GM12878 (cell line): ENCODE measurements around the gene SERPINB6. TPM values are rescaled to one million over a fixed set of nuclear protein-coding genes. Genes with fewer than 3 reads are reported as not detected.
A peak's percentile ranks its signal among the peaks of the same experiment; 100 is the strongest.

Experiments used
- ATAC-seq: fragments of 200-7000 bp; cut with Tn5 transposase; 3 replicates; pipeline ENCODE4 v1.9.1; 2020; ENCODE audit warnings: mild to moderate bottlenecking, moderate library complexity
- BruUV-seq: library from RNA; stranded (reverse); fragments of 400-500 nt; replicated peaks from 2 replicates; lab custom pipeline; 2021; lab: Mats Ljungman, UMichigan
- CTCF ChIA-PET: fragments of 300-600 bp; sonication (Branson Sonifier 250); formaldehyde crosslinking; extraction: SDS; loops from one replicate; lab custom pipeline; 2021; ENCODE audit warnings: inconsistent platforms; lab: Yijun Ruan, JAX
- POLR2A ChIA-PET: fragments of 350-600 bp; formaldehyde crosslinking; extraction: SDS; loops from one replicate; lab custom pipeline; 2021; ENCODE audit warnings: inconsistent platforms; lab: Charles Lee
- RAD21 ChIA-PET: fragments of 300-600 bp; sonication (Branson Sonifier 250); formaldehyde crosslinking; loops from one replicate; lab custom pipeline; 2023; ENCODE audit warnings: antibody characterized with exemption; ENCODE audit not compliant: unreplicated experiment; lab: Charles Lee
- SMC1A ChIA-PET: fragments of 300-600 bp; sonication (Branson Sonifier 250); formaldehyde crosslinking; loops from one replicate; lab custom pipeline; 2023; ENCODE audit not compliant: unreplicated experiment, uncharacterized antibody; lab: Charles Lee
- DNase-seq: peaks from one replicate; pipeline ENCODE4 v3.0.0-alpha.2; 2011; ENCODE audit warnings: low read depth, low spot score
- FAIRE-seq: peaks from 3 replicates; lab custom pipeline; 2011; peaks lifted over from hg19 to GRCh38; lab: Jason Lieb, UNC
- H2AFZ ChIP-seq: 2 replicates; pipeline ENCODE4 v1.6.0; 2011; ENCODE audit warnings: low read depth, low read length, control low read depth; ENCODE audit not compliant: control insufficient read depth
- H3K27ac ChIP-seq: 2 replicates; pipeline ENCODE4 v1.5.1; 2011; ENCODE audit warnings: control low read depth; ENCODE audit not compliant: control insufficient read depth, insufficient read depth
- H3K27me3 ChIP-seq, 2 experiments: replicated peaks in 1 of 2; 2 replicates each; pipeline versions ENCODE4 v1.6.0 to v1.6.1; 2011; ENCODE audit warnings: low read length in 1 of 2; ENCODE audit not compliant: control insufficient read depth in 2 of 2, insufficient read depth in 2 of 2
- H3K36me3 ChIP-seq, 2 experiments: 2 replicates each; pipeline ENCODE4 v1.5.1; 2011; ENCODE audit warnings: low read length in 1 of 2; ENCODE audit not compliant: control insufficient read depth in 2 of 2, insufficient read depth in 2 of 2
- H3K4me1 ChIP-seq: 2 replicates; pipeline ENCODE4 v1.6.1; 2011; ENCODE audit warnings: mild to moderate bottlenecking, low read length, moderate library complexity, mixed read lengths; ENCODE audit not compliant: control insufficient read depth, insufficient read depth
- H3K4me2 ChIP-seq: 2 replicates; pipeline ENCODE4 v1.6.0; 2011; ENCODE audit warnings: control low read depth; ENCODE audit not compliant: control insufficient read depth, insufficient read depth
- H3K4me3 ChIP-seq: fragments of 200-600 bp; sonication (generic); 2 replicates; pipeline ENCODE4 v1.5.1; 2016
- H3K79me2 ChIP-seq: 2 replicates; pipeline ENCODE4 v1.6.0; 2011; ENCODE audit warnings: low read length; ENCODE audit not compliant: control insufficient read depth, insufficient read depth
- H3K9ac ChIP-seq: 2 replicates; pipeline ENCODE4 v1.8.0; 2011; ENCODE audit warnings: low read length, control low read depth, mixed read lengths; ENCODE audit not compliant: control insufficient read depth, insufficient read depth
- H3K9me3 ChIP-seq: replicated peaks from 3 replicates; pipeline ENCODE4 v1.5.1; 2011; ENCODE audit warnings: mild to moderate bottlenecking, low read length; ENCODE audit not compliant: control insufficient read depth, insufficient read depth
- H4K20me1 ChIP-seq: 2 replicates; pipeline ENCODE4 v1.6.0; 2011; ENCODE audit not compliant: control insufficient read depth, insufficient read depth
- CHD1 ChIP-seq: IDR thresholded peaks from 2 replicates; pipeline ENCODE4 v1.6.1; 2012; ENCODE audit warnings: low read depth, low read length, improper control_type of control experiment
- IKZF1 ChIP-seq: fragments of 450-650 bp; conservative IDR thresholded peaks from 2 replicates; pipeline ENCODE4 v1.6.1; 2017; ENCODE audit warnings: antibody characterized with exemption, mild to moderate bottlenecking
- MEF2B ChIP-seq: fragments of 450-650 bp; IDR thresholded peaks from 2 replicates; pipeline ENCODE4 v1.6.1; 2018; ENCODE audit warnings: mild to moderate bottlenecking, moderate library complexity; ENCODE audit not compliant: partially characterized antibody, poor library complexity, severe bottlenecking
- WGBS: methylation state at CpG from one replicate; pipeline ENCODE4 v1.1.6; 2016; ENCODE audit warnings: low lambda C conversion rate; ENCODE audit not compliant: insufficient replicate concordance, insufficient coverage; ENCODE audit errors: missing lambda C conversion rate; 5-methylcytosine and 5-hydroxymethylcytosine counted together
- in situ Hi-C: fragments of 300-500 bp; cut with MboI; formaldehyde crosslinking; loops from 9 replicates; pipeline ENCODE4 v1.14.3; 2018; ENCODE audit warnings: mixed read lengths
- intact Hi-C: fragments of 100-400 bp; cut with micrococcal nuclease; formaldehyde crosslinking; loops from one replicate; pipeline ENCODE4 v1.14.2; 2022; ENCODE audit not compliant: unreplicated experiment
- polyA plus RNA-seq, 11 experiments: library from polyadenylated mRNA; depleted of rRNA in 4 of 11; unstranded in 6 of 11; stranded (reverse) in 5 of 11; fragments of >200 nt; fragmentation: Nextera tagmentation in 4 of 11; fragmentation: Illumina TruSeq in 1 of 11; extraction: Ambion mirVana in 4 of 11; extraction: Trizol in 1 of 11; gene quantifications; 1 replicate in 1 of 11; 2 replicates in 10 of 11; pipeline versions ENCODE4 v1.2.1 to v1.2.3, GENCODE V29; 2011 to 2016; ENCODE audit warnings: inconsistent platforms in 2 of 11, missing spikeins in 2 of 11, low read depth in 1 of 11
- total RNA-seq, 4 experiments: library from RNA; depleted of rRNA in 3 of 4; stranded (reverse); fragments of >200 nt in 3 of 4; fragmentation: Illumina TruSeq in 1 of 4; extraction: Trizol in 1 of 4; gene quantifications; 2 replicates each; pipeline versions ENCODE4 v1.2.1 to v1.2.3, GENCODE V29; 2013 to 2021

The SERPINB6 gene
- total and polyA plus RNA-seq, 10 of the 15 experiments (the other 5 are each of a cell fraction or from before 2014, with no cell fraction given): 0.37 to 2.2 (median 0.68) TPM; not detected in 1

GRCh38 chr6:2940851-2941250 lies 30.5 kb downstream of the SERPINB6 start:
- Histone ChIP-seq H2AFZ (no peak overlapping the region), H3K4me1 (peaks cover 36% of the 10 kb centered on the region), H3K27ac (no peak overlapping the region), H3K9me3 (peaks cover 33% of the 10 kb centered on the region), H3K4me2 (peak overlapping the region; percentile 60; the same call in 1 of the 2 replicates), H4K20me1 (no peaks in the 10 kb centered on the region), H3K36me3 (no peaks in the 10 kb centered on the region), H3K9ac (no peak overlapping the region), H3K79me2 (no peaks in the 10 kb centered on the region), H3K4me3 (no peak overlapping the region), H3K27me3 (peaks cover 0 to 6% of the 10 kb centered on the region in 2 experiments)
- intact Hi-C loops: loop anchor here (1.0 to 5.0 kb wide), 4 partner anchors 42 to 126 kb away; partner anchors contain the start of gene RIPK1
- WGBS: 15% methylated on average over 3 of the region's 3 CpGs
- in situ Hi-C loops: loop anchor here (25.0 kb wide), 1 partner anchor 1354 kb away; no protein-coding TSS in a partner anchor
- POLR2A ChIA-PET: interaction anchor here (0.6 to 1.2 kb wide), 3 partner anchors 60 to 160 kb away, joined by 3 read pairs; no protein-coding TSS in a partner anchor
- no peak for TF ChIP-seq CHD1
- TF ChIP-seq IKZF1: peak; percentile 13; the same call in 1 of the 2 replicates
- peak; percentile 4 for TF ChIP-seq MEF2B
- CTCF ChIA-PET: interaction anchor here (0.7 to 12.7 kb wide), 9 partner anchors 9 to 150 kb away, joined by 3 to 193 read pairs (median 4); no protein-coding TSS in a partner anchor
- no peak for ATAC-seq
- no peak for FAIRE-seq
- DNase-seq: no peak
- SMC1A ChIA-PET: interaction anchor here (0.6 to 1.7 kb wide), 11 partner anchors 9 to 760 kb away, joined by 3 to 9 read pairs (median 4); no protein-coding TSS in a partner anchor
- BruUV-seq: no TSS peak
- RAD21 ChIA-PET: interaction anchor here (0.6 to 1.7 kb wide), 11 partner anchors 14 to 1195 kb away, joined by 3 to 11 read pairs (median 4); partner anchors contain the start of genes ECI2 and SERPINB1
